ENCODE measurements around the gene PC. TPM values are rescaled to one million over a fixed set of nuclear protein-coding genes. Genes with fewer than 3 reads are reported as not detected.

PC gene
- total and polyA plus RNA-seq, 9 donors: 4.2 to 27.5 (median 14.7) TPM

DNA sequence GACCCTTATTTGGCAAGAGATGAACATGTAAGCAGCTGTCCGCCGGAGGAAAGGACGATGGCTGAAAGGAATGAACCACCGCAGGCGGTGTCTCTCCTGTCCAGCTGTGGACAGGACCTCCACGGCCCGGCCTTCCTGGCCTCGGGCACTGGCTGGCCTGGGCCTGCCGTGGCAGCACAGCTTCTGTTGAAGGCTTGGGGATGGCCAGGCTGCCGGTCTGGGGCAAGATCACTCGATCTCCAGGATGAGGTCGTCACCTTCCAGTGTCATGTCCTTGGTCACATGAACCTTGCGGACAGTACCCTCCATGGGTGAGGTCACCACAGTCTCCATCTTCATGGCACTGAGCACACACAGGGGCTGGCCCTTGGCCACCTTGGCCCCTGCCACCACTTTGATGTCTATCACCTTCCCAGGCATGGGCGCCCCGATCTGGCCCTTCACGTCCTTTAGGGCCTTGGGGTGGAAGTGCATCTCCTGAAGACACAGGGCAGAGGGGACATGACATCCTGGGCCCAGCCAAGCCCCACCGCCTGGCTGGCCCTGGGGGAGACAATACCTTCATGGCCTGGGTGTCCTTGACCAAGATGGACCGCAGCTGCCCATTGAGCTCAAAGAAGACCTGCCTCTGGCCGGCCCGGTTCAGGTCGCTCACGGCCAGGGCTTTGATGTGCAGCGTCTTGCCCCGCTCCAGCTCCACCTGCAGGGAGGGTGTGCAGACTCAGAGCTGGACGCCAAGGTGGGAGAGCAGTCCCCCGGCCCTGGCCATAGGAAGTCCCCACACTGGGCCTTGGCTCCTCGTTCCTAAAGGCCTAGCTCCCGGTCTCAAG is 109.3 kb downstream of the PC start:
- no peak overlapping the region for H3K4me3 ChIP-seq
- no peaks in the 10 kb centered on the region for H3K36me3 ChIP-seq
- H3K4me1 ChIP-seq (ENCODE audit: insufficient read depth): peaks cover 3% of the 10 kb centered on the region
- WGBS, 3 donors: 77 to 83% (median 80%) methylated on average over 28 of the region's 28 CpGs
- intact Hi-C loops (cut with DNase I): loop anchor here in 1 of 4 donors (5.0 kb wide), 1 partner anchor 612 kb away; no protein-coding TSS in a partner anchor
- peak in 4 of 5 donors; percentile 18 to 39 (median 23) for DNase-seq
- no peaks in the 10 kb centered on the region for H3K9me3 ChIP-seq
- TF ChIP-seq POLR2A (IDR thresholded peaks at IDR 0.05) (no peak), EP300 (IDR thresholded peaks at IDR 0.05) (no peak)
- TF ChIP-seq, protein P1, sequence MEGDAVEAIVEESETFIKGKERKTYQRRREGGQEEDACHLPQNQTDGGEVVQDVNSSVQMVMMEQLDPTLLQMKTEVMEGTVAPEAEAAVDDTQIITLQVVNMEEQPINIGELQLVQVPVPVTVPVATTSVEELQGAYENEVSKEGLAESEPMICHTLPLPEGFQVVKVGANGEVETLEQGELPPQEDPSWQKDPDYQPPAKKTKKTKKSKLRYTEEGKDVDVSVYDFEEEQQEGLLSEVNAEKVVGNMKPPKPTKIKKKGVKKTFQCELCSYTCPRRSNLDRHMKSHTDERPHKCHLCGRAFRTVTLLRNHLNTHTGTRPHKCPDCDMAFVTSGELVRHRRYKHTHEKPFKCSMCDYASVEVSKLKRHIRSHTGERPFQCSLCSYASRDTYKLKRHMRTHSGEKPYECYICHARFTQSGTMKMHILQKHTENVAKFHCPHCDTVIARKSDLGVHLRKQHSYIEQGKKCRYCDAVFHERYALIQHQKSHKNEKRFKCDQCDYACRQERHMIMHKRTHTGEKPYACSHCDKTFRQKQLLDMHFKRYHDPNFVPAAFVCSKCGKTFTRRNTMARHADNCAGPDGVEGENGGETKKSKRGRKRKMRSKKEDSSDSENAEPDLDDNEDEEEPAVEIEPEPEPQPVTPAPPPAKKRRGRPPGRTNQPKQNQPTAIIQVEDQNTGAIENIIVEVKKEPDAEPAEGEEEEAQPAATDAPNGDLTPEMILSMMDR (IDR thresholded peaks at IDR 0.05): no peak
- H3K27ac ChIP-seq: no peak overlapping the region
- H3K27me3 ChIP-seq: no peaks in the 10 kb centered on the region

DNA sequence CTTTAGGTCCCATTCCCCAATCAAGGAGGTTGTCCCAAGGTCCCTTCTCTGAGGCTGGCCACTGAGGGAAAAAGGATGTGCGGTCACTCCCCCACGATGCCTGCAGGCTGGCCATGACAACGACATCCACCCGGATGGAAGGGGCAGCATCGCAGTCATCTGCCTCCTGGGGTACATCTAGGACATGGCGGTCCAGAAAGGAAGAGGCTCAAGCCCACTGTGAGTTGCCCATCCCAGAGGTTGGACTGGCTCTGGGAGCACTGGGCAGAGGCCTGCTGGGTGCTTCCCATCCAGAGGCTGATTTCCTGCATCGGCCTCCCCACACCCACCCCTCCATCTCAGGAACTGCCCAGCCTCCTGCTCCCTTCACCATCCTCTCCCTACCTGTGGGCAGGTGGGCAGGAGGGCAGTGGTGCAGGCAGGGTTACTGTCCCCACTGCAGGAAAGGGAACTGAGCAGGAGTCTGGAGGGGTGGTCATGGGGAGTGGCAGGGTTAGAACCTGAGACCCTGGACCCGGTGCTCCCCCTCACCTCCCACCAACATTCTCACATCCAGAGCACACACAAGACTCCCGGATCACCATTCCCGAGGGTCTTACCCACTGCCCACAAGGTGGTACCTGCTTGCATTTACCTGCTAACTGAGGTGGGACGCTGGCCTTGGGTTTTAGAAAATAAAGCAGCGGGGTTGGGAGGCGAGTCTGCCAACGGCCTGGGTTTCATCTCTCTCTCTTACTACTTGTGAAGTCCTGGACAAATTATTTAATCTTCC is 110.5 kb downstream of the PC start:
- H3K36me3 ChIP-seq: no peaks in the 10 kb centered on the region
- peaks cover 6% of the 10 kb centered on the region for H3K4me1 ChIP-seq (ENCODE audit: insufficient read depth)
- TF ChIP-seq, protein P1 (IDR thresholded peaks at IDR 0.05): no peak
- no peak for TF ChIP-seq EP300 (IDR thresholded peaks at IDR 0.05)
- TF ChIP-seq POLR2A (IDR thresholded peaks at IDR 0.05): no peak
- intact Hi-C loops (cut with DNase I): loop anchor here in 1 of 4 donors (5.0 kb wide), 1 partner anchor 610 kb away; no protein-coding TSS in a partner anchor
- no peak overlapping the region for H3K27ac ChIP-seq
- DNase-seq: peak in 4 of 5 donors; percentile 11 to 29 (median 12)
- WGBS, 3 donors: 68 to 77% (median 70%) methylated on average over 14 of the region's 14 CpGs
- H3K27me3 ChIP-seq: no peaks in the 10 kb centered on the region
- H3K9me3 ChIP-seq: no peaks in the 10 kb centered on the region
- no peak overlapping the region for H3K4me3 ChIP-seq

DNA sequence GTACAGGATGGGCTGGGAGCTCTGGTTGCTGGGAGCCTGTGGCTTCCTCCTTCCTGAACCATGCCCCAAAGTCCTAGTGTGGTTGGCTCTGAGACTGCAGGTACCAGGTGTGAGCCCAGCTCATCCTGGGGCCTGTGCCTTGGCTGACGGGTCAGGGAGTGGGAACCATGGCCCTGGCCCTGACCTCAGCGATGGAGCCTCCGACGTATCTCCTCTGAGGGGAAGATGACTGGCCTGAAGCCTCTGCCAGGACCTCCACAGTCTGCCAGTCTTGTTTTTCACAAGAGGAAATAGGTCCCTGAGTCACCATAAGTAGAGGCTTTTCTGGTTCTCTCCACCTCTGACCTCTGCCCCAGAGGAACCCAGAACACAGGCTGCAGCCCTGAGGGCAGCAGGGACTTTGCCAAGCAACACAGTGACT is 111.5 kb downstream of the PC start:
- TF ChIP-seq POLR2A (IDR thresholded peaks at IDR 0.05) (no peak), EP300 (IDR thresholded peaks at IDR 0.05) (no peak)
- TF ChIP-seq, protein P1 (IDR thresholded peaks at IDR 0.05): no peak
- H3K4me3 ChIP-seq: no peak overlapping the region
- no peak overlapping the region for H3K27ac ChIP-seq
- H3K36me3 ChIP-seq: no peaks in the 10 kb centered on the region
- H3K9me3 ChIP-seq: no peaks in the 10 kb centered on the region
- WGBS, 3 donors: 65 to 85% (median 79%) methylated on average over 4 of the region's 4 CpGs
- peak in 3 of 5 donors; percentile 18 to 34 (median 18) for DNase-seq
- H3K4me1 ChIP-seq (ENCODE audit: insufficient read depth): peaks cover 14% of the 10 kb centered on the region
- no peaks in the 10 kb centered on the region for H3K27me3 ChIP-seq
- intact Hi-C loops (cut with DNase I): loop anchor here in 1 of 4 donors (5.0 kb wide), 1 partner anchor 609 kb away; no protein-coding TSS in a partner anchor

DNA sequence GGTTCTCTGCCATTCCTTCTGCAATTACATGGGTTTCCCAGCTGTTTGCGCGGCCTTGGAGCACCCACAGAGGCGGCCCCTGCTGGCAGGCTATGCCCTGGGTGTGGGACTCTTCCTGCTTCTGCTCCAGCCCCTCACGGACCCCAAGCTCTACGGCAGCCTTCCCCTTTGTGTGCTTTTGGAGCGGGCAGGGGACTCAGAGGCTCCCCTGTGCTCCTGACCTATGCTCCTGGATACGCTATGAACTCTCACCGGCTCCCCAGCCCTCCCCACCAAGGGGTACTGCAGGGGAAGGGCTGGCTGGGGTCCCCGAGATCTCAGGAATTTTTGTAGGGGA is 112.3 kb downstream of the PC start:
- intact Hi-C loops (cut with DNase I): loop anchor here in 1 of 4 donors (5.0 kb wide), 1 partner anchor 609 kb away; no protein-coding TSS in a partner anchor
- H3K27me3 ChIP-seq: no peaks in the 10 kb centered on the region
- H3K27ac ChIP-seq: no peak overlapping the region
- 72 to 78% (median 77%) methylated on average over 9 of the region's 9 CpGs for WGBS, 3 donors
- H3K4me1 ChIP-seq (ENCODE audit: insufficient read depth): peaks cover 14% of the 10 kb centered on the region
- TF ChIP-seq POLR2A (IDR thresholded peaks at IDR 0.05) (no peak), EP300 (IDR thresholded peaks at IDR 0.05) (no peak)
- TF ChIP-seq, protein P1 (IDR thresholded peaks at IDR 0.05): no peak
- H3K9me3 ChIP-seq: no peaks in the 10 kb centered on the region
- peak in 3 of 5 donors; percentile 8 to 30 (median 19) for DNase-seq
- no peaks in the 10 kb centered on the region for H3K36me3 ChIP-seq
- H3K4me3 ChIP-seq: no peak overlapping the region

Data from ovary (tissue), 9 donors.